SU-DHL-6 (cell line): ENCODE results near the gene TRIM43.
"Not testable (repeated sequence)": the region's sequence is repeated elsewhere in the genome, so short reads cannot be mapped to it uniquely, and the experiment has no call there.

Experiments used
- H2AFZ ChIP-seq: fragments of 200-600 bp; sonication (generic); 2 replicates; pipeline ENCODE4 v1.6.1; 2014; ENCODE audit warnings: low read depth, mild to moderate bottlenecking, moderate library complexity, mixed read lengths, antibody characterized with exemption, low read length; ENCODE audit not compliant: severe bottlenecking
- H3F3A ChIP-seq: fragments of 200-600 bp; shearing (Covaris generic); 2 replicates; pipeline ENCODE4 v1.6.0; 2016; ENCODE audit warnings: antibody characterized with exemption, mild to moderate bottlenecking; ENCODE audit not compliant: insufficient read depth
- H3K27ac ChIP-seq: fragments of 200-600 bp; sonication (generic); 2 replicates; pipeline ENCODE4 v1.5.1; 2016; ENCODE audit warnings: low read depth, mild to moderate bottlenecking, low read length, moderate library complexity, mixed read lengths
- H3K27me3 ChIP-seq: fragments of 200-600 bp; sonication (generic), shearing (Covaris generic); 2 replicates; pipeline ENCODE4 v1.6.0; 2014; ENCODE audit warnings: mild to moderate bottlenecking, low read length
- H3K36me3 ChIP-seq: fragments of 200-600 bp; sonication (generic); 2 replicates; pipeline ENCODE4 v1.6.1; 2014; ENCODE audit warnings: mild to moderate bottlenecking, low read length, mixed read lengths
- H3K4me2 ChIP-seq: fragments of 300-600, 200-600 bp; shearing (Covaris generic), sonication (generic); 2 replicates; pipeline ENCODE4 v1.6.0; 2014; ENCODE audit warnings: low read length, low read depth, mild to moderate bottlenecking; ENCODE audit not compliant: poor library complexity, severe bottlenecking
- H3K4me3 ChIP-seq: fragments of 200-600 bp; sonication (generic); 2 replicates; pipeline ENCODE4 v1.5.1; 2014; ENCODE audit warnings: antibody characterized with exemption, low read length, mild to moderate bottlenecking, mixed read lengths; ENCODE audit not compliant: insufficient read depth, poor library complexity, severe bottlenecking
- H3K79me2 ChIP-seq: fragments of 200-600 bp; sonication (generic); 2 replicates; pipeline ENCODE4 v1.6.1; 2014; ENCODE audit warnings: mild to moderate bottlenecking, low read length, moderate library complexity; ENCODE audit not compliant: insufficient read depth
- H3K9ac ChIP-seq: fragments of 200-600 bp; sonication (generic); 2 replicates; pipeline ENCODE4 v1.7.0; 2014; ENCODE audit warnings: mild to moderate bottlenecking, low read length
- H3K9me2 ChIP-seq: fragments of 200-600 bp; sonication (generic); replicated peaks from 2 replicates; pipeline ENCODE4 v1.6.1; 2014; ENCODE audit warnings: low read length; ENCODE audit not compliant: insufficient read depth
- H3K9me3 ChIP-seq: fragments of 200-600 bp; sonication (generic); 2 replicates; pipeline ENCODE4 v1.6.1; 2014; ENCODE audit warnings: low read length, mixed read lengths; ENCODE audit not compliant: insufficient read depth
- H4K20me1 ChIP-seq: fragments of 200-600 bp; sonication (generic); 2 replicates; pipeline ENCODE4 v1.6.1; 2014; ENCODE audit warnings: low read depth, mild to moderate bottlenecking, antibody characterized with exemption, low read length, moderate library complexity, mixed read lengths

TRIM43 gene

GRCh38 chr2:95642951-95643350, 51.1 kb downstream of the TRIM43 start:
- not testable (repeated sequence) for H4K20me1 ChIP-seq, H3K27ac ChIP-seq

GRCh38 chr2:95645312-95645711, 53.5 kb downstream of the TRIM43 start:
- not testable (repeated sequence) for H3F3A ChIP-seq, H3K27me3 ChIP-seq, H3K27ac ChIP-seq, H3K9me2 ChIP-seq, H3K9me3 ChIP-seq, H3K4me3 ChIP-seq, H4K20me1 ChIP-seq, H3K4me2 ChIP-seq, H3K9ac ChIP-seq, H2AFZ ChIP-seq, H3K79me2 ChIP-seq, H3K36me3 ChIP-seq

More at GRCh38 chr2:95642951-95643350, 51.1 kb downstream of the TRIM43 start:
- H3K36me3 ChIP-seq, H3K9me3 ChIP-seq, H3K79me2 ChIP-seq, H3K4me3 ChIP-seq, H3K9ac ChIP-seq, H3K9me2 ChIP-seq, H3K27me3 ChIP-seq, H3F3A ChIP-seq, H2AFZ ChIP-seq, H3K4me2 ChIP-seq: not testable (repeated sequence)

- not testable (repeated sequence) for H2AFZ ChIP-seq, H3K79me2 ChIP-seq, H3K36me3 ChIP-seq, H3K4me3 ChIP-seq, H3K9me2 ChIP-seq, H3K9me3 ChIP-seq, H3K9ac ChIP-seq, H4K20me1 ChIP-seq, H3F3A ChIP-seq, H3K27me3 ChIP-seq, H3K27ac ChIP-seq, H3K4me2 ChIP-seq
These were observed 54.6 kb downstream of the TRIM43 start for GRCh38 chr2:95646274-95646994.

- H3K27me3 ChIP-seq, H3K36me3 ChIP-seq, H2AFZ ChIP-seq, H3K9me2 ChIP-seq, H3K27ac ChIP-seq, H3K9me3 ChIP-seq, H3K9ac ChIP-seq, H3K4me3 ChIP-seq, H3F3A ChIP-seq, H3K4me2 ChIP-seq, H3K79me2 ChIP-seq, H4K20me1 ChIP-seq: not testable (repeated sequence)
These were observed 57.2 kb downstream of the TRIM43 start for GRCh38 chr2:95648894-95649544.
